NB4 (cell line): ENCODE results near the gene TTC38.

Source experiments
- DNase-seq: peaks from one replicate; pipeline ENCODE4 v3.0.0; 2010; ENCODE audit warnings: low read depth
- H3K4me3 ChIP-seq: one replicate; pipeline ENCODE4 v1.5.1; 2011; ENCODE audit warnings: mild to moderate bottlenecking, low read depth, low read length, moderate library complexity
- MYC ChIP-seq: IDR thresholded peaks from 2 replicates; pipeline ENCODE4 v1.6.1; 2011; ENCODE audit warnings: low read depth, low read length
- POLR2A ChIP-seq: IDR thresholded peaks from 2 replicates; pipeline ENCODE4 v1.6.1; 2011; ENCODE audit warnings: mild to moderate bottlenecking; ENCODE audit not compliant: insufficient read length; ENCODE audit errors: extremely low read depth
- TF ChIP-seq, protein P1 (sequence below): IDR thresholded peaks from one replicate; pipeline ENCODE4 v1.5.1; 2012; ENCODE audit warnings: low read depth, low read length
- TF ChIP-seq, protein P2 (sequence below): IDR thresholded peaks from 2 replicates; pipeline ENCODE4 v1.6.1; 2011; ENCODE audit warnings: low read depth, low read length

TTC38 gene

DNA sequence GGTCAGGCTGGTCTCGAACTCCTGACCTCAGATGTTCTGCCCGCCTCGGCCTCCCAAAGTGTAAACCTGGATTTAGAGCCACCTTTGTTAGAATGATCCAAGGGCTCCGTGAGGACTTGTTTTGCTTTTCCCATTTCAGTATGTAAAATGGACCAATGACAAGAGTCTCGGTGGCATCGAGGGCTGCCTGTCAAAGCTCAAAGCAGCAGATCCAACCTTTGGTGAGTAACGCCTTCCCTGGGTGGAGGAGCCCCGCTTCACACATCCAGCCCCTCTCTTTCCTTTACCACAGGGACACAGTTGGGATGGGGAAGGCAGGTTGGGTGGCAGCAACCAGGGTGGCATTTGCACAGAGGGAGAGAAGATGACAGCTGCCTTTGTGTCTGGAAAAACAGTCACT, 4.4 kb downstream of the TTC38 start:
- H3K4me3 ChIP-seq: no peak overlapping the region
- DNase-seq: no peak
- no peak for TF ChIP-seq MYC
- TF ChIP-seq, protein P1, sequence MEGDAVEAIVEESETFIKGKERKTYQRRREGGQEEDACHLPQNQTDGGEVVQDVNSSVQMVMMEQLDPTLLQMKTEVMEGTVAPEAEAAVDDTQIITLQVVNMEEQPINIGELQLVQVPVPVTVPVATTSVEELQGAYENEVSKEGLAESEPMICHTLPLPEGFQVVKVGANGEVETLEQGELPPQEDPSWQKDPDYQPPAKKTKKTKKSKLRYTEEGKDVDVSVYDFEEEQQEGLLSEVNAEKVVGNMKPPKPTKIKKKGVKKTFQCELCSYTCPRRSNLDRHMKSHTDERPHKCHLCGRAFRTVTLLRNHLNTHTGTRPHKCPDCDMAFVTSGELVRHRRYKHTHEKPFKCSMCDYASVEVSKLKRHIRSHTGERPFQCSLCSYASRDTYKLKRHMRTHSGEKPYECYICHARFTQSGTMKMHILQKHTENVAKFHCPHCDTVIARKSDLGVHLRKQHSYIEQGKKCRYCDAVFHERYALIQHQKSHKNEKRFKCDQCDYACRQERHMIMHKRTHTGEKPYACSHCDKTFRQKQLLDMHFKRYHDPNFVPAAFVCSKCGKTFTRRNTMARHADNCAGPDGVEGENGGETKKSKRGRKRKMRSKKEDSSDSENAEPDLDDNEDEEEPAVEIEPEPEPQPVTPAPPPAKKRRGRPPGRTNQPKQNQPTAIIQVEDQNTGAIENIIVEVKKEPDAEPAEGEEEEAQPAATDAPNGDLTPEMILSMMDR: no peak
- TF ChIP-seq POLR2A: no peak
- TF ChIP-seq, protein P2, sequence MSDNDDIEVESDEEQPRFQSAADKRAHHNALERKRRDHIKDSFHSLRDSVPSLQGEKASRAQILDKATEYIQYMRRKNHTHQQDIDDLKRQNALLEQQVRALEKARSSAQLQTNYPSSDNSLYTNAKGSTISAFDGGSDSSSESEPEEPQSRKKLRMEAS: no peak

DNA sequence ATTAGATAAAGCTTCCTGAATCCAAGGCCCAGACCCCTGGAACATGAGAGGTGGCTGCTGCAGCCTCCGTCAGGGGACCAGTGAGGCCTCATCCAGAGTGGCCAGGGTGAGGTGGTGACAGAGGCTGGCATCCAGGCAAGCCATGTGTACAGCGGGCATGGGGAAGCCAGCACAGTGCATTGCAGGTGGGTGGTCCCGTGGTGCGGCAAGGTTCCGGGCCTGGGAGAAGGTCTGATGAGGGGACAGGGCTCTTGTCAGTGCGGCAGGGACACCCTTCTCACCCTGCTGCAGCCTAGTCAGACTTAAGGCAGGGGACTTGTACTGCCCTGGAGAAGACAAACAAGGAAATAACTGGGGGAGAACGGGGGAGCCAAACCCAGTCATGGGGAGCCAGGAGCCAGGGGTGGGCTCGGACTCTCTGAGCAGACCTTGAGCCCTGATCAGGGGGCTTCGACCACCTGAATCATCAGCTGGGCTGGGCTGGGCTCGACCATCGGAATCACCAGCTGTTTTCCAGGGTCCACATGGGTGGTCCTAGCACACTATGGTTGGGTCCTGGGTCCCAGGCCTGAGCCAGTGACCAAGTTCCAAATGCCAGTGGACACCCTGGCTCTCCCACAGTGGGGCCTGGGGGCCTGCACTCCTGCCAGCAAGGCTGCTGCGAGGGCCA, 5.1 kb downstream of the TTC38 start:
- no peak for DNase-seq
- H3K4me3 ChIP-seq: no peak overlapping the region
- TF ChIP-seq, protein P1: no peak
- TF ChIP-seq MYC: no peak
- TF ChIP-seq, protein P2: no peak
- no peak for TF ChIP-seq POLR2A

DNA sequence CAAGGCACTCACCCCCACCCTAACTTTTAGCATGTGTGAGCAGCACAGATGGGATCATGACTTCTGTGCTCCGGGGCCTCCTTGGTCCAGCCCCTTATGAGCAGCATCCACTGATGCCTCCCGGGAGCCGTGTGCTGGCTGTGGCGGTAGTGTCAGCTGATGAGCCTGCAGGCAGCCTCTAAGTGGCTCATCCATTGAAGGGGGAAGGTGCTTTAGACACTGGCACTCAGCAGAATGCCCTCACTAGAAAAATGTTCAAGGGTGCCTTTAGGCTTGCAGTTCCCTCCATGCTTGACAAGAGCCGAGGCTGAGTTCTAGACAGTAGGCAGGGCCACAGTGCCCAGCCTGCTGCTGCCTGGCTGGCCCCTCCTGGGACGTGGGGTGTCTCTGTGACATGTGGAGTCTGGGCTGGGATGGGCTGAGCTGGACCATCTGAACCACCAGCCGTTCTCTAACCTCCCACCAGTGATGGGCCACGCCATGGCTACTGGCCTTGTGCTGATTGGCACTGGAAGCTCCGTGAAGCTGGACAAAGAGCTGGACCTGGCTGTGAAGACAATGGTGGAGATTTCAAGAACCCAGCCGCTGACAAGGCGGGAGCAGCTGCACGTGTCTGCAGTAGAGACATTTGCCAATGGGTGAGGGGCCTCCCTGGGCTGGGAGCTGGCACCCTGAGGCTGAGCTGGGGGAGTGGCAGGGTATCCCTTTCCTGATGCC, 5.8 kb downstream of the TTC38 start:
- no peak for DNase-seq
- TF ChIP-seq, protein P2: no peak
- TF ChIP-seq POLR2A (no peak), MYC (no peak)
- TF ChIP-seq, protein P1: no peak
- H3K4me3 ChIP-seq: no peak overlapping the region

DNA sequence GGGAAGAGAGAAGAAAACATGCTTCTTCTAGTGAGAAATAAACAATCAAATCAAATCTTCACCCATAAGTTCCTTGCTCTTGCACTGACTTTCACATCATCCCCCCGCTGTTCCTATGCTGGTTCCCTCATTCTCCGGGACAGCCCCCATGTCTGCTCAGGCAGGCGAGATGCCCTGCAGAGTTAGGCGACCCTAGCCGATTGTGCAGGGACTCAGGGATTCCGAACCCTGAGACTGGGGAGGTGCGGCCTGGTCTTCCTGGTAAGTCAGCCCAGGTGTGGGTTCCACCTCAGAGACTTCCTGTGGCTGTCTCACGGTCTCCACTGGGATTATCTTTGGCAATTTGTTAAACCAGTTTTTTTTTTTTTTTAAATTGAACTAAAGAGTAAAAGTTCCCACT, 6.6 kb downstream of the TTC38 start:
- TF ChIP-seq, protein P2: no peak
- no peak overlapping the region for H3K4me3 ChIP-seq
- DNase-seq: no peak

DNA sequence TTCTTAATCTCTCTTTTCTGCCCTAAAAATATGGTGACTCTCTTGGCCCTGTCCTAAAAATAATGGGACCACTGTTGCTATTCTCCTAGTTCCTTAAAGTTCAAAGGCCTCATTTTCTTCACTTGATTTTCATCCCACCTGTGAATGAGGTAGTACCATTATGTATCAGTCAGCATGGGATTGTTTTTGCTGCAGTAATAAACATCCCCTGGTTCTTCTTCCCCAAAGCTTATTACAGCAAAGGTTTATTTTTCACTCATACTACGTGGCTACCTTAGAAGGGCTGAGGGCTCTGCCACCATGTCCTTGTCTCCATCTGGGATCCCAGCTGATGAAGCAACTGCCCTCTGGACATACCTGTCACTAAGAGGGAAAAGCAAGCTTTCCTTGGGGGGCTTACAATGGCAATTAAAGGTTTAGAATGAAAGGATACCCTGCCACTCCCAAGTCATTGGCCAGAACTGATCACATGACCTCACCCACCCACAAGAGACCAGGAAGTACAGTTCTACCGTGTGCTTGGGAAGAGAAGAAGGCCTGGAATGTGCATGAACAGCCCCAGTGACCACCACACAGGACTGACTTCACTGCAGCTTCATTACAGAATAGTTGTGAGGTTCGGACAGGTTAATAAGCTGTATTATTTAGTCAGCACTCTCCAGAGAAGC, 7.8 kb downstream of the TTC38 start:
- TF ChIP-seq MYC: no peak
- TF ChIP-seq, protein P1: no peak
- TF ChIP-seq POLR2A: no peak
- TF ChIP-seq, protein P2: no peak
- DNase-seq: no peak

DNA sequence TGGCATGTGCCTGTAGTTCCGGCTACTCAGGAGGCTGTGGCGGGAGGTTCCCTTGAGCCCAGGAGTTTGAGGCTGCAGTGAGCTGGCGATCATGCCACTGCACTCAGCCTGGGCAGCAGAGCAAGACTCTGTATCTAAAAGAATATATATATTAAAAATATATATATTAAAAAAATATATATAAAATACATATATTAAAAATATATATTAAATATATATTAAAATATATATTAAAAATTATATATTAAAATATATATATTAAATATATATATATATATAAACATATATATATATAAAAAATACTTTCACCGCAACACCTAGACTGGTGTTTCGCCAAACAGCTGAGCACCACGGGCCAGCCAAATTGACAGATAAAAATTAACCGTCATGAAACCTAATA, 8.8 kb downstream of the TTC38 start:
- DNase-seq: no peak
- TF ChIP-seq, protein P1: no peak
- no peak for TF ChIP-seq MYC
- TF ChIP-seq, protein P2: no peak
- no peak for TF ChIP-seq POLR2A
- H3K4me3 ChIP-seq: no peak overlapping the region

More for the DNA sequence above, 7.8 kb downstream of the TTC38 start:
- no peak overlapping the region for H3K4me3 ChIP-seq
